ENCODE results near the gene PRIMPOL.

The PRIMPOL gene

GRCh38 chr4:184694412-184694956 lies 44.9 kb downstream of the PRIMPOL start:
- intact Hi-C loops (cut with DNase I): no loop called here
- DNase-seq: no peak

DNA sequence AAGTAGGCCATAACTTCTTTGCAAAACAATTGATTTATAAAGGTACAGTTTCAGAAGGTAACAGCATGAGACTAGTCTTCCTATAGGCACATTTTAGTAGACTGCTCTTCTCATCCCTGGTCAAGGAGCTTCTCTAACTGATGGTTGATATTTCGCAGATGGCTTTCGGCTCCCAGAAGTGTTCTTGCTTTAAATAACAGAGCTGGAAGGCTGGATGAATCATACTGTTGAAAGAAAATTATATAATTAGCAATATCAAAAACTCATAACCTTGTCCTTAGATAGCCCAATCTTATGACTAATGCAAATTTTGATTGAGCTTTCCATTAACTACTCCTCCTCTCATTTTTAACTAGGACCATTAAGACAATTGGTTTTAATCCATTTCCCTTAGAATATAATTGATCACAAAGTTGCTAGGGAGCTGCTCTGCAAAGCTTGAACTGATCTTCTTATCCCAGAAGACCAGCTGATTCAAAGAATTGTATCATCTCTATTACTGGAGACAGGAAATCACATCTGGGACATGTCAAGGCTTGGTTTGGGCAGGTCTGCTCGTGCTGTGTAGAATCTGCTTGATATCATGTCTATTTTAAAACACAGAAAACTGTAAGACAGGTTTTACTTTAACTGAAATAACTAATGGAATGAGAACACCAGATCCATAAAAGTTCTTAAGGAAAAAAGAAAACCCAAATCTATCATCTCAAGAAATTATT lies 45.8 kb downstream of the PRIMPOL start:
- intact Hi-C loops (cut with DNase I): no loop called here
- DNase-seq: peak in 3 of 42 donors; percentile 8 to 13 (median 11)

DNA sequence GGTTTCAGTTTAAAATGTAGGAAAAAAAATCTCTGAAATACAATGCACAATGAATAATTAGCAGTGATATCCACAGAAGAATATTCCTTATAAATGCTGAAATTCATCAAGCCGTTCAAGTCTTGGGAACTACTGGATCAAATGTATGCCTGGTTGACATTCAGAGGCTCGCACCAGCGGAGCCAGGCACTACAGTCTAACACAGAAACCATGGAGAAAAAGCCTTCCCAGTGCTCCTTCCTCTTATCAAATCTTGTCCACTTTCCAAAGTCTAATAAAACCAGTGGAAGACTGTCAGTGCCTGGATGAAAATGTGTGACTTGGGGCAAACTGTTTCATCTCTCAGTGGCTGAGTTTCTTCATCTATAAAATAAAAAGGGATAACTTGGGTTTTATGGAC lies 48.4 kb downstream of the PRIMPOL start:
- intact Hi-C loops (cut with DNase I): no loop called here
- DNase-seq: peak in 1 of 42 donors; percentile 5

DNA sequence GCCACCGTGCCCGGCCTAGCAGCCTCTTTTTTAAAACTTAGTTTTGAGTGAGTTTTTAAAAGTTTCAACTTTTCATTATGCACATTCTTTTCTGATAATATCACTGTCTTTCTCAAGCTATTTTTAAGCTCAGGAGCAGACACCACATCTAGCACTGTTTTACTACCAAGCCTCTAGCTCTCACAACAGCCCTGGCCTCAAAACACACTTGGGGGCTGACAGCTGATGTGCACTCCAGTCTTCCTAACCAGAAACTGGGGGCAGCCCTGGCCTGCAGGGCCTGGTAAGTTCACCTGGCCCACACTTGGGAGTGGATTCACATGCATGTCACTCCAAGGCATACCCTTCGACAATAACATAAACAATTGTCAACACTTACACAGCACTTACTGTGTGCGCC lies 50.4 kb downstream of the PRIMPOL start:
- no peak for DNase-seq
- intact Hi-C loops (cut with DNase I): no loop called here

GRCh38 chr4:184702114-184702513 lies 52.6 kb downstream of the PRIMPOL start:
- DNase-seq: no peak
- intact Hi-C loops (cut with DNase I): no loop called here

DNA sequence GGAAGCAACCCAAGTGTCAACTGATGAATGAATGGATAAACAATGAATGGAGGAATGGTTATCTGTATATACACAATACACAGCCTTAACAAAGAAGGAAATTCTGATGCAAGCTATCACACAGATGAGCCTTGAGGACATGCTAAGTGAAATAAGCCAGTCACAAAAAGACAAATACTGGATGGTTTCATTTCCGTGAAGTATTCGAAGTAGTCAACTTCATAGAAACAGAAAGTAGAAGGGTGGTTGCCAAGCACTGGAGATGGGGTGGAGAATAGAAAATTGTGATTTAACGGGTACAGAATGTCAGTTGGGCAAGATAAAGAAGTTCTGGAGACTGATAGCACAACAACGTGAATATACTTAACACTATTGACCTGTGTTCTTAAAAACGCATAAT lies 56.2 kb downstream of the PRIMPOL start:
- intact Hi-C loops (cut with DNase I): no loop called here
- no peak for DNase-seq

- intact Hi-C loops (cut with DNase I): no loop called here
- DNase-seq: no peak
These were observed 56.9 kb downstream of the PRIMPOL start for GRCh38 chr4:184706453-184706852.

DNA sequence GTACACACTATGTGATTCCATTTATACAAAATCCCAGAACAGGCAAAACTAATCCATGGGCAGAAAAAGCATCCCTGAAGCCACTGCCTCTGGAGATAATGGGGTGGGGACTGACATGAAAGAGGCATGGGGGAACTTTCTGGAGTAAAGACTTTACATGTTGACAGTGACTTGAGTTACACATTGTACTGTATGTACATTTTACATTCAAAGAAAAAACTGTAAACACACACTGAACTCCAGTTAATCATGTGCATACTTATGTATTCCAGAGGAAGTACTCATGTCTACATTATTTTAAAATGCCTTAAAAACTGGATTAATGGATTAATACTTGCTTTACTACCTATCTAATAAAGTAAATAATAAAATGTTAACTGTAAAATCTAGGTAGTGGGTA lies 62.8 kb downstream of the PRIMPOL start:
- DNase-seq: no peak

GRCh38 chr4:184713887-184714286 lies 64.3 kb downstream of the PRIMPOL start:
- intact Hi-C loops (cut with DNase I): no loop called here
- no peak for DNase-seq

More for the DNA sequence above, 62.8 kb downstream of the PRIMPOL start:
- intact Hi-C loops (cut with DNase I): no loop called here

DNA sequence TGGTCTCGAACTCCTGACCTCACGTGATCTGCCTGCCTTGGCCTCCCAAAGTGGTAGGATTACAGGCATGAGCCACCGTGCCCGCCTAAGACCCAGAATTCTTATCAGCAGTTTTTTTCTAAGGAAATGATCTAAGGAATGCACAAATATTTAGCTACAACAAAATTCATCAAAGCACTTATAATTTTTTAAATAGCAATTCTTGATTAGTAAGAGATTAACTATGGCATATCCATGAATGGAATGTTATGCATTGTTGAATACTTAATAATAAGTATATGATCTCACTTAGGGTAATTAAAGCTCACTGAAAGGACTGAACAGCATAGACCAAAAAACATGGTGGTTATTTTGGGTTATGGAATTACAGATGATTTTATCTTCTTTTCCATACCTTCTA lies 66.0 kb downstream of the PRIMPOL start:
- intact Hi-C loops (cut with DNase I): no loop called here
- DNase-seq: no peak

- intact Hi-C loops (cut with DNase I): no loop called here
- DNase-seq: no peak
These were observed 69.9 kb downstream of the PRIMPOL start for GRCh38 chr4:184719407-184719806.

- no peak for DNase-seq
- intact Hi-C loops (cut with DNase I): no loop called here
These were observed 71.7 kb downstream of the PRIMPOL start for GRCh38 chr4:184721254-184721653.

- DNase-seq: no peak
- intact Hi-C loops (cut with DNase I): no loop called here
These were observed 73.3 kb downstream of the PRIMPOL start for GRCh38 chr4:184722798-184723197.

GRCh38 chr4:184727430-184727829 lies 77.9 kb downstream of the PRIMPOL start:
- no peak for DNase-seq
- intact Hi-C loops (cut with DNase I): no loop called here

GRCh38 chr4:184728858-184729257 lies 79.3 kb downstream of the PRIMPOL start:
- intact Hi-C loops (cut with DNase I): no loop called here
- DNase-seq: no peak

- intact Hi-C loops (cut with DNase I): loop anchor here (5.0 to 10.0 kb wide), 2 partner anchors 83 to 465 kb away; partner anchors contain the start of genes CASP3 and PRIMPOL
These were observed 80.4 kb downstream of the PRIMPOL start for GRCh38 chr4:184729946-184730345.

DNA sequence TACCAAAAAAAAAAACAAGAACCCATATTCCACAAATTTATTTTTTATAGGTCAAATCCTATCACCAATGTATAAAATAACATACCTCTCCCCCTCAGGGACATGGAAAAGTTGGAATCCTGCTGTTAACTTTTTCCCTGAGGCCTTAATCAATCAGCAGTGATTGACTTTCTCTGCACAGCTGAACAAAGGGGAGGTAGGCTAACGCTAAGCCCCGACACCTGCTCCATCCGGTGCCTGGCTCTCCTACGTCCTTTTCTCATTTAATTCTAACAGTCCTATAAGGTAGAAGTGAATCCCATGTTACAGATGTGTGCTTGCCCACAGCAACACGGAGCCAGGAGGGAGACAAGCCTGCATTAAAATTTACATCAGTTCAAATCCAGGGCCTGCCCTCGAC lies 81.5 kb downstream of the PRIMPOL start:
- no peak for DNase-seq
- intact Hi-C loops (cut with DNase I): loop anchor here (5.0 to 10.0 kb wide), 2 partner anchors 84 to 466 kb away; partner anchors contain the start of genes CASP3 and PRIMPOL

More at GRCh38 chr4:184729946-184730345, 80.4 kb downstream of the PRIMPOL start:
- DNase-seq: no peak

- no peak for DNase-seq
- intact Hi-C loops (cut with DNase I): loop anchor here (5.0 to 10.0 kb wide), 2 partner anchors 85 to 467 kb away; partner anchors contain the start of genes CASP3 and PRIMPOL
These were observed 82.6 kb downstream of the PRIMPOL start for GRCh38 chr4:184732126-184732525.

- peak; percentile 91 to 98 (median 97) for DNase-seq
- intact Hi-C loops (cut with DNase I): loop anchor here (5.0 to 10.0 kb wide), 2 partner anchors 87 to 469 kb away; partner anchors contain the start of genes CASP3 and PRIMPOL
These were observed 84.4 kb downstream of the PRIMPOL start, which contains the start of gene CENPU for GRCh38 chr4:184733654-184734524. CENPU (minus strand) TSS chr4:184734096; CDS start chr4:184734062, 34 bp downstream.

All from head of caudate nucleus (tissue), 42 donors.